ENCODE measurements around the gene GCLC.

GCLC gene

DNA sequence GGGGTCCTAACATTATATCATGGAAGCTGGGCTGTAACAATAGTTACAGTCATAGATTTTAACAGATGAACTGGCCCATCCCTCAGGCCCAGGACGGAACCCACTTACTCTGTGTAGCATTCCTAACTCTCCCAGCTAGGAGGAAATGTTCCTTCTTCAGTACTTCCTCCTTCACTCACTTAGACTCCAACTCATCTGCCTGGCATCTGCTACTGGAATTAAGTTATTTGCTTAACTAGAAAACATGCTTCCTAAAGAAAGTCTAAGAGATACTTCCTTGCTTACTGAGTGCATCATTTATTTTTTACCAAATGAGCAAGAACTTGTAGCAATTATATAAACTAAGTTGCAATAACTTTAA, 20.5 kb downstream of the GCLC start:
- no peak for DNase-seq (ENCODE audit: low read depth)

DNA sequence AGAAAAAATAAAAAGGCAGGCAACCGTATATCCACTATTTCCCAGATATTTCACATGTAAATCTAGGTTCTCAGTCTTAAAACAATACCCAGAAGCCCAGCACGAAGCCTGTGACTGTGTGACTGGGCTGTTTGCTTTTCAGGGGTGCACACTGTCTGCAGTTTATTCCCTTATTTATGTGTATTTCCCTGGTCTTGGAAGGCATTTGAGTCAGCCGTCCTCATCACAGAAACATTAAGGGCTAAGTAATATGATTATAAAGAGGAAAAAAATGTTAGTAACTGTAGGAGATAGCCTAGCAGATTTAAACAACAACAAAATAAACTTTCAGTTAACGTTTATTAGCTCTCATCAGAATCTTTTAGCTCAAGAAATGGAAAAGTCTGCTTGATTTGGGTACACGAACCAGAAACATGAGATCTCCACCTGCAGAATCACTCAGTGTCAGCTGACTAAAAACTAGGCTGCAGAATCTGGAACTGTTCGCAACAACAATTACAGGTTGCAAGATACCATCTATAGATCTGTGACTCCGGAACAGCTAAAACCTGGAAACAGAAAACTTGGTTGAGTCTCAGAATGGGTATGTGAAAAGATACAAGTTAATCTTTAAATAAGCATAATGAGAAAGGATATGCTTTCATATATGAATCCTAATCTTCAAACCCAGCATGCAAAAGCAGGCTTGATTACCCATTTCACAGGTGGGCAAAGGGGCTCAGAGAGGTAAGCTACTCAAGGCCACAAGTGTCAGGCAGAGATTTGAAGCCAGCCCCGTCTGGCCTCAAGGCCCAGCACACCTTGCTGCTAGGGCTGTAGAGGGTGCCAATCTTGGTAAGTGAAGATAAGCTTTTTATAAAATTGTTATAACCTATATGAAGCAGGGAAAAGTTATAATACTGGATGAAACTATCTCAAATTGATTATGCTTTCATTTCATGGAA, 21.1 kb downstream of the GCLC start:
- no peak for DNase-seq (ENCODE audit: low read depth)

DNA sequence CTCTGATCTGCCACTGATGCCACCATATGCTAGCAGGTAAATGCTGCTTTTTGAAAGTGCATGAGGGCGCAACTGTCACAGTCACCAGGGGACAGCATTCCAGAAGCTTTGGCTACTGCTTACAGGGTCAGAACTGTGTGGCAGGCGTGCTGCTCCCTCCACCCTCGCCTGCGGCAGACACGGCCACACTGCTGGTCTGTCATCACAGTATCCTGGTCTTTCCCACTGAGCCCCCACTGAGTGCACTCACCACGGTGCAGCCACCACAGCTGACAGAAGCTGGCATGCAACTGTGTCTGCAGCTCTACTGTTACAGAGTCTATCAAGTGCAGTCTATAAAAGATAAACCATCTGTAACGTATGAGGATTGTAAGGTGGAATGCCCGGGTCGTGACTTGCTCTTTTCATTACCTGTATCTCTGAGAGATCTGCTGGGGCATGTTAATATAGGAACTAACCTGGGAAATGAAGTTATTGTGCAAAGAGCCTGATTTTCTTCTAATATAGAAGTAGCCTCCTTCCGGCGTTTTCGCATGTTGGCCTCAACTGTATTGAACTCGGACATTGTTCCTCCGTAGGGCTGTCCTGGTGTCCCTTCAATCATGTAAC, 24.5 kb downstream of the GCLC start:
- DNase-seq (ENCODE audit: low read depth), result no peak

DNA sequence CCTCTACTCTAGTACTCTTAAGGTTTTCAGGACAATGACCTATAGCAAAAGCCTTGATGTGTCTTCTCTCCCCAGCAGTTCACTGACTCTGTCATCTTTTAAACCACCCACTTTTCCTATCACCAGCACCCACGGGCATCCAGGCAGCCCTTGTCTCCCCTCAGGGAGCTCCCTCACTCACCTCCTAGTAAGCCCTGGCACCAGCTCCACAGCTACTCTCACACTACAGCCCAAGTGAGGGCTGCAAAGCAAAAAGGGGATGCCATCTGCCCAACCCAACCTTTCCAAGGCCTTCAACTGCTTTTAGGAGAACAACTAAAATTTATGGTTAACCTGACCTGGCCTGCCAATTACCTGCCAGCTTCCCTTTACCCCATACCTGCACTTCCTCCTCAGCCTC, 26.0 kb downstream of the GCLC start:
- DNase-seq (ENCODE audit: low read depth), result no peak

DNA sequence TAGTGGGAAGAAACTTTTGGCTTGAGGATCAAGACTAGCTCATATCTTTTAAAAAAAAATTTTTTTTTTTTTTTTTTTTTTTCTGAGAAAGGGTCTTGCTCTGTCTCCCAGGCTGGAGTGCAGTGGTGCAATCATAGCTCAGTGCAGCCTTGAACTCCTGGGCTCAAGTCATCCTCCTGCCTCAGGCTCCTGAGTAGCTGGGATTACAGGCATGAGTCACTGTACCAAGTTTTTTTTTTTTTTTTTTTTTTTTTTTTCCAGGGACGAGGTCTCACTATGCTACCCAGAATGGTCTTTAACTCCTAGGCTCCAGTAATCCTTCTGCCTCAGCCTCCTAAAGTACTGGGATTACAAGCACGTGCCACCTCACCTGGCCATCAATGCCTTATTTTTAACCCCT, 27.9 kb downstream of the GCLC start:
- no peak for DNase-seq (ENCODE audit: low read depth)

GRCh38 chr6:53514677-53515076, 30.2 kb downstream of the GCLC start:
- no peak for DNase-seq (ENCODE audit: low read depth)

DNA sequence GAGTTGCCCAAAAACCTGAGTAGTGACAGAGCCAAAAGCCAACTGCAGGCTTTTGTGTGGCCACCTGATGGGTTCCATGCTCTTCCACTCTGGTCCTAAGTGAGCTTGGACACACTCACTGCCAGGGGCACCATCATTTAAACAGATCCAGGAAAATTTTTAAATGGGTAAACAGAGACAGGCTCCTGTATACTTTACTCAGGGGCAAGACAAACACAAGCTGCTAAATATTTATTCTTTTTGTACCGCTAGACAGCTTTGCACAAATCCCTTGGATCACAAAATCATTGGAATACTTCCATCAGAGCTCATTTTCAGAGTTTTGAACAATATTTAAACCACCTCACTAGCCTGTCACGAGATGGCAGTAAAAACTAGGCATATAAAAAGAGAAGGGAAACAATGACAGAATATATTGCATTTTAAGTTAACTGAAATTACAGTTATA, 31.4 kb downstream of the GCLC start:
- no peak for DNase-seq (ENCODE audit: low read depth)

GRCh38 chr6:53513056-53513455, 31.8 kb downstream of the GCLC start:
- DNase-seq (ENCODE audit: low read depth), result no peak

DNA sequence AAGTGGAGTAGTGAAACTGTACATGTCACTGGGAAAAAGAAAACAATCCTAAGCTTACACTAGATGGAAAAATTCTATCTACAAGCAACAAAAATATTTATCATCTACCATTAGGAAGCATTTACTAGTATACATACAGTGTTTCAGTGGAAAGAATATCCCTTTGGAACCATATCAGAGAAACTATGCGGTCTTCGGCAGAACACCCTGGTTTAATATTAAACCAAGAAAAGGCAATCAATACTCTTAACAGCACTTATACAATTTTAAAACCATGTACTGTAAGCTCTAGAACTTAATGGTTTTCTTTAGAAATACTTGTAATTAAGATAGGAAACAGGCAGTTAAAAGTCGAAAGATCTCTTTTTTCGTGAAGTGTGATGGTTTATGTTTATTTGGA, 32.3 kb downstream of the GCLC start:
- DNase-seq (ENCODE audit: low read depth), result no peak

GRCh38 chr6:53510746-53511145, 34.2 kb downstream of the GCLC start:
- DNase-seq (ENCODE audit: low read depth), result no peak

DNA sequence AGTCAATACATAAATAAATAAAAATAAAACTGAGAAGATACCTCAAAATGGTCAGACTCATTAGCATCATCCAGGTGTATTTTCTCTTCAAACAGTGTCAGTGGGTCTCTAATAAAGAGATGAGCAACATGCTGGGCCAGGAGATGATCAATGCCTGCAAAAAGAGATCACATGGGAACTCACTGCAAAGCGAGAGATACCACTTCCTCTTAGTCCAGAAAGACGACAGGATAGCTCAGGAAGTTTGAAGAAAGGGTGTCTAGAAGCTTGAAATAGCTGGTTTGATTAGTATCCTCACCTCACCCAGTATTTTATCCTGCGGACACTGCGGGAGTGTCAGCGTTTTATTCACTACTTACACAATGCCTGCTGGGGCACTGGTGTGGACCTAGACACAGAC, 38.0 kb downstream of the GCLC start:
- DNase-seq (ENCODE audit: low read depth), result no peak

DNA sequence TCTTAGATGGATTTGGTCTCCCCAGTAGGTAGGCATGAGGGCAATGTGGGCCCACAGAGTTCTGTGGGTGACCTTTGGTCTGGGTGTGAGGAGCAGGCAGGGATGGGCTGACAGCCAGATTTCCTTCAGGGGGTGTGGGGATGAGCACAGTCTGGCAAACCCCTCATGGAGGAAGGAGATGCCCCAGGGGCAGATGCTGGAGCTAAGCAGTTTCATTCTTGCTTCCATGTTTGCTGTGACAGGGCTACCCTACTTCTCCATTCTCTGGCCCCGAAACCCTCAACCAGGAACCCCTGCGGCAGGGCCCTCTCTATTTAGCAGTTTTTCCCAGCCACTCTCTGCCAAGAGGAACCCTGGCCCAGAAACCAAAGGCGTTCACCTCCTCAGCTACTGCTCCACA, 40.4 kb downstream of the GCLC start:
- DNase-seq (ENCODE audit: low read depth), result no peak

- DNase-seq (ENCODE audit: low read depth), result no peak
These were observed 41.8 kb downstream of the GCLC start for GRCh38 chr6:53503060-53503459.

- DNase-seq (ENCODE audit: low read depth), result no peak
These were observed 43.5 kb downstream of the GCLC start for GRCh38 chr6:53501432-53501831.

DNA sequence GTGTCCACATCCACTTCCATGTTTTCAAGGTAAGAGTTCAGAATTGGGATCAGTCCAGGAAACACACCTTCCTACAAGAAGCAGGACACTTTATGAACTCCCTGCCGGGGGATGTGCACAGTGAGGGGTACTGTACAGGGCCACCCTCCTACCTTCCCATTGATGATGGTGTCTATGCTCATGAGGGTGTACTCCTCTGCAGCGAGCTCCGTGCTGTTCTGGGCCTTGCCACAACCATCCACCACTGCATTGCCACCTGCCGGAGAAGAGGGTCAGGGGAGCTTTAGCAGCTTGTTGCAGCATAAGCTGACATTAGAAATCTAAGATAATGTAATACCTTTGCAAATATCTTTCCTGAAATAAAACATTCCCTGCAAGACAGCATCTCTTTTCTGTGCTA, 44.8 kb downstream of the GCLC start:
- DNase-seq (ENCODE audit: low read depth), result no peak

DNA sequence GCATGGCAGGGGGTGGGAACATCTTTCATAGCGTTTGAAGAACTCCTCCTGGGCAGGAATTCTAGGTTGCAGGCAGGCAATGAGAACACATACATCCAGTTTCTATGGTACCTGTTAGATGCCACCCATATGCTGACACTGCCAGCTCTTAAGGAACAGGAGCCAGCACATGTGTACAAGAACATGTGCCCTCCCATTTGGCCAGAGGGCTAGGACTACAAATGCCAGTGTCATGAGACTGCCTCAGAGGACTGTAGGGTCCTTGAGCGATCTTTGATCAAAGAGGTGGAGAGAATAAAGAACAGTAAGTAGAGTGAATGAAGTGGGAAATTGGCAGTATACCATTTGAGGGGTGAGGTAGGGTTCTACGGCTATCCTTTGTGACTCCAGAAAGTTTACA, 45.8 kb downstream of the GCLC start:
- no peak for DNase-seq (ENCODE audit: low read depth)

DNA sequence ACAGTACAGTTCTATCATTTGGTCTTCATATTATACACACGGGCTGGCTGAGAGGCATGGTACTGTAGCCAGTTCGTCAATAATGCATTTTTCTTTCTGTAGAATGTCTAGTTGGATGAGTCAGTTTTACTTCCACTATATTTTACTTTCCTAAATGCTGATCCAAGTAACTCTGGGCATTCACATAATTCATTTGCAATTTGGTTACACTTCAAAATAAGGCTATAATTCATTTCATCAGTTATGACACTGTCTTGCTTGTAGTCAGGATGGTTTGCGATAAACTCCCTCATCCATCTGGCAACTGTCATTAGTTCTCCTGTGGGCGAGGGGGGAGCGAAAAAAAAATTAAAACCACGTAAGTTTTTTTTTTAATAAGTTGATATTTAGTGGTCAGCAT, 46.3 kb downstream of the GCLC start:
- DNase-seq (ENCODE audit: low read depth), result no peak

GRCh38 chr6:53497905-53498304, 47.0 kb downstream of the GCLC start:
- no peak for DNase-seq (ENCODE audit: low read depth)

- no peak for DNase-seq (ENCODE audit: low read depth)
These were observed 48.0 kb downstream of the GCLC start for GRCh38 chr6:53496797-53497375.

DNA sequence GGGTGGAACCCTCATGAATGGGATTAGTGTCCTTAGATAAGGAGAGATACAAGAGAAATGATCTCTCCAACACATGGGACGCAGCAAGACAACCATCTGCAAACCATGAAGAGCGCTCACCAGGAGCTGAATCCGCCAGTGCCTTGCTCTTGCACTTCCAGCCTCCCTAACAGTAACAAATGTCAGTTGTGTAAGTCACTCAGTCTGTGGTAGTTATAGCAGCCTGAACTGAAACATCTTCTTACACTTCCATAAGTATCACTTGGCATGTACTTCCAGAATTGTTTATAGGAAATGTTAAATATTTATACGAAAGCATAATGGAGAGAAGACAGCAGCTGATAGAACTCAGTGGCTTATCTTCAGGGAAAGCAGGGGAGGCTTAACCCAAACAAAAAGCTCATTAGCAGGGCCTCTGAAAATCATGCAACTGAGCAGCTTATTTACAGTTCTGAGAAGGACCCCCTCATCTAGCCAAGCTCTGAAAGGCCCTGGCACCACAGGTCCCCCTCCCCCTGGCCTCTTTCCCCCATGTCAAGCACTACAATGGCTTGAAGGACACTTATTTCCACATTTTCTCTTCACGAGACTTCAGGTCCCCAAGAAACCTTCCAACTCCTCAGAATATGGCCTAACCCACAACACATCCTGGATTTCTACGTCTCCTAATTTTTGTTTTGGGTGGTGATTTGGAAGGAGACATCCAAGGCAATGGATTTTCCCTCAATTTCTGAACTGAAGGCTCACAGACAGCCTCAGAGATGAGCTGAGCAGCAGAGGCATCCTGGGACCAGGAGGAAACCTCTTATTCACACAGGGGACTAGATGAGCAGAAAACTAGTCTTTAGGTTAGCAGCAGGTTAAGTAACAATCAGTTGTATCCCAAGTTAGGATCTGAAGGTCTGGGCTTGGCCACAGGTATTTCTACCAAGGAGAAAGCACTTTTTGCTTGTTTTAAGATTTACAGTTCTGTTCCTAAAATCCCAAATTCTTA, 49.1 kb downstream of the GCLC start:
- DNase-seq (ENCODE audit: low read depth), result no peak

GRCh38 chr6:53494076-53494475, 50.8 kb downstream of the GCLC start:
- DNase-seq (ENCODE audit: low read depth), result no peak

GRCh38 chr6:53493635-53494025, 51.3 kb downstream of the GCLC start:
- DNase-seq (ENCODE audit: low read depth), result no peak
